Measurements from ENCODE around the gene DNAJC15. TPM values are rescaled to one million over a fixed set of nuclear protein-coding genes. Genes with fewer than 3 reads are reported as not detected.

The DNAJC15 gene
- total RNA-seq, 1 experiment from 2014 or later = 10.8 TPM

- RAD21 ChIA-PET (ENCODE audit: low non-redundant PET in 1 of 2, low total read pairs in 2 of 2, uncharacterized antibody in 2 of 2, unreplicated experiment in 2 of 2) = no interaction called here
- no TSS peak for BruUV-seq (replicated peaks)
- DNase-seq (ENCODE audit: low read depth, low spot score) = no peak
- Histone ChIP-seq H3K79me2 (ENCODE audit: insufficient read depth, low read length) (no peaks in the 10 kb centered on the region), H2AFZ (ENCODE audit: low read depth, low read length, poor library complexity, severe bottlenecking) (no peak overlapping the region), H3K4me3 (replicated peaks in 1 of 2; ENCODE audit: low read depth in 1 of 2, low read length in 2 of 2) (no peak overlapping the region), H3K27me3 (ENCODE audit: insufficient read depth, low read length) (no peaks in the 10 kb centered on the region), H3K9ac (ENCODE audit: low read length) (no peak overlapping the region), H3K4me1 (ENCODE audit: control insufficient read depth in 1 of 2, insufficient read depth in 2 of 2, low read length in 2 of 2) (peaks cover 0 to 4% of the 10 kb centered on the region in 2 experiments; a peak in 2 of 4 replicates), H3K9me2 (ENCODE audit: insufficient read depth) (no peaks in the 10 kb centered on the region), H3K4me2 (ENCODE audit: low read length) (no peak overlapping the region), H3K36me3 (ENCODE audit: control insufficient read depth in 1 of 2, insufficient read depth in 2 of 2, low read length in 2 of 2) (no peaks in the 10 kb centered on the region), H4K20me1 (ENCODE audit: insufficient read depth) (no peaks in the 10 kb centered on the region), H3K27ac (ENCODE audit: low read depth, low read length) (no peak overlapping the region), H3K9me3 (ENCODE audit: control insufficient read depth in 1 of 2, insufficient read depth in 1 of 2, low read depth in 1 of 2, low read length in 2 of 2) (no peaks in the 10 kb centered on the region)
- intact Hi-C loops (cut with micrococcal nuclease) = no loop called here
- CTCF ChIA-PET = no interaction called here
- TF ChIP-seq YY1 (IDR thresholded peaks at IDR 0.05; ENCODE audit: extremely low read depth, insufficient replicate concordance, low read depth, low read length) (no peak), CEBPB (IDR thresholded peaks at IDR 0.05; ENCODE audit: low read depth) (no peak), ZFX (IDR thresholded peaks at IDR 0.05) (no peak)
- ATAC-seq = no peak
- POLR2A ChIA-PET = no interaction called here
Observed at GRCh38 chr13:42985312-42986175, 37.8 kb upstream of the DNAJC15 start.

- RAD21 ChIA-PET (ENCODE audit: low non-redundant PET in 1 of 2, low total read pairs in 2 of 2, uncharacterized antibody in 2 of 2, unreplicated experiment in 2 of 2) = no interaction called here
- TF ChIP-seq ELF1 (IDR thresholded peaks at IDR 0.05; ENCODE audit: borderline replicate concordance, low read depth) = no peak
- no peak for TF ChIP-seq REST (IDR thresholded peaks at IDR 0.05; ENCODE audit: low read depth)
- TF ChIP-seq FOSL1 (IDR thresholded peaks at IDR 0.05; ENCODE audit: low read depth) = no peak
- TF ChIP-seq EGR1 (IDR thresholded peaks at IDR 0.05; ENCODE audit: low read depth) = no peak
- TF ChIP-seq MAX (IDR thresholded peaks at IDR 0.05) = no peak
- TF ChIP-seq CEBPB (IDR thresholded peaks at IDR 0.05; ENCODE audit: low read depth) = no peak
- no peak for TF ChIP-seq ZFX (IDR thresholded peaks at IDR 0.05)
- no peak overlapping the region for H3K27ac ChIP-seq (ENCODE audit: low read depth, low read length)
- H3K9me2 ChIP-seq (ENCODE audit: insufficient read depth) = no peaks in the 10 kb centered on the region
- H3K4me2 ChIP-seq (ENCODE audit: low read length) = no peak overlapping the region
- intact Hi-C loops (cut with micrococcal nuclease) = no loop called here
- H2AFZ ChIP-seq (ENCODE audit: low read depth, low read length, poor library complexity, severe bottlenecking) = no peak overlapping the region
- no peak overlapping the region for H3K9ac ChIP-seq (ENCODE audit: low read length)
- no peaks in the 10 kb centered on the region for H4K20me1 ChIP-seq (ENCODE audit: insufficient read depth)
- no TSS peak for BruUV-seq (replicated peaks)
- no peak overlapping the region for H3K4me3 ChIP-seq (replicated peaks in 1 of 2; ENCODE audit: low read depth in 1 of 2, low read length in 2 of 2)
- POLR2A ChIA-PET = no interaction called here
- no peaks in the 10 kb centered on the region for H3K27me3 ChIP-seq (ENCODE audit: insufficient read depth, low read length)
- peaks cover 0 to 4% of the 10 kb centered on the region in 2 experiments; a peak in 2 of 4 replicates for H3K4me1 ChIP-seq (ENCODE audit: control insufficient read depth in 1 of 2, insufficient read depth in 2 of 2, low read length in 2 of 2)
- DNase-seq (ENCODE audit: low read depth, low spot score) (no peak), ATAC-seq (no peak)
- CTCF ChIA-PET = no interaction called here
- H3K79me2 ChIP-seq (ENCODE audit: insufficient read depth, low read length) = no peaks in the 10 kb centered on the region
- no peaks in the 10 kb centered on the region for H3K36me3 ChIP-seq (ENCODE audit: control insufficient read depth in 1 of 2, insufficient read depth in 2 of 2, low read length in 2 of 2)
- no peaks in the 10 kb centered on the region for H3K9me3 ChIP-seq (ENCODE audit: control insufficient read depth in 1 of 2, insufficient read depth in 1 of 2, low read depth in 1 of 2, low read length in 2 of 2)
Observed at GRCh38 chr13:42986176-42986574, 37.2 kb upstream of the DNAJC15 start.

Data from HCT116 (cell line).